Chondrocyte (in vitro differentiated cells): ENCODE measurements around the gene MEIS2. TPM values are rescaled to one million over a fixed set of nuclear protein-coding genes. Genes with fewer than 3 reads are reported as not detected.
A peak's percentile ranks its signal among the peaks of the same experiment; 100 is the strongest.

Experiments
- DNase-seq: peaks from one replicate; pipeline ENCODE4 v3.0.0; 2021; ENCODE audit warnings: mixed read lengths, low spot score
- H3K27ac Mint-ChIP-seq: one replicate; pipeline ENCODE4 v1.8.0; 2021; ENCODE audit warnings: mild to moderate bottlenecking, moderate library complexity, mixed read lengths; ENCODE audit not compliant: unreplicated experiment
- H3K27me3 Mint-ChIP-seq: 2 replicates; pipeline ENCODE4 v1.8.0; 2021; ENCODE audit warnings: low read depth, mixed read lengths
- H3K36me3 Mint-ChIP-seq: 2 replicates; pipeline ENCODE4 v1.8.0; 2021; ENCODE audit warnings: low read depth, mixed read lengths
- H3K4me1 Mint-ChIP-seq: 2 replicates; pipeline ENCODE4 v1.8.0; 2021; ENCODE audit warnings: low read depth, mild to moderate bottlenecking, mixed read lengths
- H3K4me3 Mint-ChIP-seq: one replicate; pipeline ENCODE4 v1.8.0; 2021; ENCODE audit warnings: mild to moderate bottlenecking, moderate library complexity, mixed read lengths; ENCODE audit not compliant: unreplicated experiment
- H3K9me3 Mint-ChIP-seq: 2 replicates; pipeline ENCODE4 v1.8.0; 2021; ENCODE audit warnings: low read depth, mixed read lengths
- total RNA-seq: library from RNA; stranded (reverse); gene quantifications from 3 replicates; pipeline ENCODE4 v1.2.1, GENCODE V29; 2021
- TF ChIP-seq, protein P1 (sequence below): fragments of 200-600 bp; sonication (generic); IDR thresholded peaks from 2 replicates; pipeline ENCODE4 v1.5.0; 2021; ENCODE audit warnings: antibody characterized with exemption, mild to moderate bottlenecking, moderate library complexity

Gene MEIS2
- total RNA-seq, 1 donor from 2014 or later: 28.3 TPM

GRCh38 chr15:37078566-37078965, 21.8 kb downstream of the MEIS2 start:
- Mint-ChIP-seq H3K4me1 (peaks cover 60% of the 10 kb centered on the region), H3K4me3 (no peak overlapping the region), H3K27me3 (no peaks in the 10 kb centered on the region), H3K36me3 (peaks cover 10% of the 10 kb centered on the region), H3K27ac (no peak overlapping the region), H3K9me3 (no peaks in the 10 kb centered on the region)
- TF ChIP-seq, protein P1, sequence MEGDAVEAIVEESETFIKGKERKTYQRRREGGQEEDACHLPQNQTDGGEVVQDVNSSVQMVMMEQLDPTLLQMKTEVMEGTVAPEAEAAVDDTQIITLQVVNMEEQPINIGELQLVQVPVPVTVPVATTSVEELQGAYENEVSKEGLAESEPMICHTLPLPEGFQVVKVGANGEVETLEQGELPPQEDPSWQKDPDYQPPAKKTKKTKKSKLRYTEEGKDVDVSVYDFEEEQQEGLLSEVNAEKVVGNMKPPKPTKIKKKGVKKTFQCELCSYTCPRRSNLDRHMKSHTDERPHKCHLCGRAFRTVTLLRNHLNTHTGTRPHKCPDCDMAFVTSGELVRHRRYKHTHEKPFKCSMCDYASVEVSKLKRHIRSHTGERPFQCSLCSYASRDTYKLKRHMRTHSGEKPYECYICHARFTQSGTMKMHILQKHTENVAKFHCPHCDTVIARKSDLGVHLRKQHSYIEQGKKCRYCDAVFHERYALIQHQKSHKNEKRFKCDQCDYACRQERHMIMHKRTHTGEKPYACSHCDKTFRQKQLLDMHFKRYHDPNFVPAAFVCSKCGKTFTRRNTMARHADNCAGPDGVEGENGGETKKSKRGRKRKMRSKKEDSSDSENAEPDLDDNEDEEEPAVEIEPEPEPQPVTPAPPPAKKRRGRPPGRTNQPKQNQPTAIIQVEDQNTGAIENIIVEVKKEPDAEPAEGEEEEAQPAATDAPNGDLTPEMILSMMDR: no peak
- DNase-seq: no peak

DNA sequence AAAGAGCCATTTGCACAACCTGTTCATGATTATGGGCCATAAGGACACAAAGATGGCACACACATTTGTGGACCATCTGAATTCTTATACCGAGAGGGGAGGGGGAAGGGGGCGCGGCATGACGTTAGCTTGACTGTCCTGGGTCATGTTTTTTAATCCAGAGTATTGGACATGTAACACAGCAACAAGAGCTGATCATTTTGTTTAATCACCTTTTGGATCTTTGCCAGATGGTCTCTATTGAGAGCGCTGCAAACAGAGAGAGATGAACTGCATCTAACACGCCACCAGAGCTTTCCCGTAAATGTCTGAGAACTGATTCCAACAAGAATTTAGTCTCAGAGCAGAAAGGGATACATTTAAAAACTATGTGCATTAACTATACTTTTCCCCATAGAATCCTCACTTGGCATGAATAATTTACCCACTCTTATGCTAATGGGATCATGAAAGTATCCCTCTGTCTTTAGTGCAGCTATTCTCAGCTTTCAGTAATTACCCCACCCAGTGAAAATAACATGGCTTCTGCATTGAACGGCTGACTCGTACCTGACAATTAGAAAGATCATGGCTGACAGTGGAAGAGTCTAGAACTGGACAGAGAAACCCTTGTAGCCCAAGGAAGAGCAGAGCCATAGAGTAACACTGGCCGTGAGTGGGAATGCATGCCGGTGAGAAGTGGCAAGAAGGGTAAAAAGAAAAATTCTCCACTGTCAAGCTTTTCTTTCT, 22.6 kb downstream of the MEIS2 start:
- DNase-seq: no peak
- H3K27ac Mint-ChIP-seq: no peak overlapping the region
- TF ChIP-seq, protein P1: no peak
- H3K4me1 Mint-ChIP-seq: peaks cover 59% of the 10 kb centered on the region
- no peak overlapping the region for H3K4me3 Mint-ChIP-seq
- no peaks in the 10 kb centered on the region for H3K9me3 Mint-ChIP-seq
- H3K36me3 Mint-ChIP-seq: peaks cover 13% of the 10 kb centered on the region
- H3K27me3 Mint-ChIP-seq: no peaks in the 10 kb centered on the region

DNA sequence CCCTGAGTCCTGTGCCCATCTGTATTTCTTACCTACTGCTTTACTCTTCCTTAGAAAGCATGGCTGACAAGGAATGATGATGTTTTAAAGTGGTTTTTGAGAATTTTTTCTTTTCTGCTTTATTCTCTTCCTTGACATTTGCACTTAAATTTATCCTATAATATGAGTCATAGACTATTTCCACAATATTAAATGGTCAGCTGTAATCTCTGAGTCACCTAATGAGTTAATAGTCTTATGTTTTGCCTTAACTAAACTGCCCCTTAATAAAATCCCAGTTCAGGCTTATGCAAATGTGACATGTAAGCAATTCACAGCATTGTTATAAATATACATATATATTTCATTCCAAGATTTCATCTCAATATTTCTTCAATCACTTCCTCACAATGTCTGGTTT, 23.8 kb downstream of the MEIS2 start:
- DNase-seq: no peak
- Mint-ChIP-seq H3K36me3 (peaks cover 6% of the 10 kb centered on the region), H3K27ac (peak overlapping the region; percentile 10), H3K4me3 (no peak overlapping the region), H3K27me3 (no peaks in the 10 kb centered on the region), H3K4me1 (peaks cover 48% of the 10 kb centered on the region), H3K9me3 (no peaks in the 10 kb centered on the region)
- TF ChIP-seq, protein P1: no peak

- peaks cover 50% of the 10 kb centered on the region for H3K4me1 Mint-ChIP-seq
- TF ChIP-seq, protein P1: no peak
- no peak overlapping the region for H3K27ac Mint-ChIP-seq
- no peaks in the 10 kb centered on the region for H3K9me3 Mint-ChIP-seq
- H3K4me3 Mint-ChIP-seq: no peak overlapping the region
- DNase-seq: no peak
- H3K27me3 Mint-ChIP-seq: no peaks in the 10 kb centered on the region
- H3K36me3 Mint-ChIP-seq: peaks cover 5% of the 10 kb centered on the region
These were observed 24.6 kb downstream of the MEIS2 start for GRCh38 chr15:37075777-37076176.

GRCh38 chr15:37072181-37072580, 28.2 kb downstream of the MEIS2 start:
- H3K4me1 Mint-ChIP-seq: peaks cover 25% of the 10 kb centered on the region

More at GRCh38 chr15:37072181-37072580, 28.2 kb downstream of the MEIS2 start:
- Mint-ChIP-seq H3K4me3 (no peak overlapping the region), H3K27ac (no peak overlapping the region), H3K9me3 (no peaks in the 10 kb centered on the region), H3K27me3 (no peaks in the 10 kb centered on the region), H3K36me3 (peaks cover 14% of the 10 kb centered on the region)
- TF ChIP-seq, protein P1: no peak
- DNase-seq: no peak
